H1 (cell line): ENCODE measurements around the gene PTPN1. TPM values are rescaled to one million over a fixed set of nuclear protein-coding genes. Genes with fewer than 3 reads are reported as not detected.

ENCODE experiments used
- CTCF ChIA-PET: fragments of 300-600 bp; sonication (Branson Sonifier 250); formaldehyde crosslinking; loops from one replicate; lab custom pipeline; 2021; ENCODE audit not compliant: partially characterized antibody; lab: Charles Lee
- POLR2A ChIA-PET: fragments of 300-600 bp; sonication (Branson Sonifier 250); formaldehyde crosslinking; loops from one replicate; lab custom pipeline; 2021; ENCODE audit warnings: inconsistent platforms; ENCODE audit not compliant: partially characterized antibody; lab: Charles Lee
- DNase-seq, 2 experiments: peaks; one replicate each; pipeline versions ENCODE4 v3.0.0 to v3.0.0-alpha.2; 2010 to 2022; ENCODE audit warnings: low spot score in 2 of 2, low read depth in 1 of 2, mixed read lengths in 1 of 2
- FAIRE-seq: peaks from 2 replicates; lab custom pipeline; 2011; peaks lifted over from hg19 to GRCh38; lab: Jason Lieb, UNC
- H2AFZ ChIP-seq: 2 replicates; pipeline ENCODE4 v1.8.1; 2012; ENCODE audit warnings: low read length, inconsistent platforms
- H2AK5ac ChIP-seq: 2 replicates; pipeline ENCODE4 v1.6.1; 2013; ENCODE audit warnings: low read depth, low read length
- H2BK120ac ChIP-seq: replicated peaks from 2 replicates; pipeline ENCODE3; 2013; ENCODE audit warnings: low read depth, low read length, inconsistent platforms
- H2BK12ac ChIP-seq: 2 replicates; pipeline ENCODE4 v1.6.1; 2013; ENCODE audit warnings: low read depth, low read length
- H2BK15ac ChIP-seq: 2 replicates; pipeline ENCODE4 v1.6.1; 2013; ENCODE audit warnings: low read length
- H2BK20ac ChIP-seq: 2 replicates; pipeline ENCODE4 v1.6.1; 2013; ENCODE audit warnings: low read length
- H2BK5ac ChIP-seq: 2 replicates; pipeline ENCODE4 v1.6.1; 2013; ENCODE audit warnings: low read depth, low read length
- H3K14ac ChIP-seq: 2 replicates; pipeline ENCODE4 v1.6.1; 2013; ENCODE audit warnings: inconsistent platforms; ENCODE audit not compliant: insufficient read length
- H3K18ac ChIP-seq: 2 replicates; pipeline ENCODE4 v1.6.1; 2013; ENCODE audit warnings: low read length; ENCODE audit errors: extremely low read depth
- H3K23ac ChIP-seq: 2 replicates; pipeline ENCODE4 v1.6.1; 2013; ENCODE audit warnings: inconsistent platforms; ENCODE audit not compliant: insufficient read length
- H3K23me2 ChIP-seq: 2 replicates; pipeline ENCODE4 v1.6.1; 2013; ENCODE audit warnings: low read depth, low read length
- H3K27ac ChIP-seq: 2 replicates; pipeline ENCODE4 v1.6.1; 2011; ENCODE audit warnings: low read depth, low read length, inconsistent platforms
- H3K27me3 ChIP-seq, 4 experiments: replicated peaks in 1 of 4; 1 replicate in 1 of 4; 2 replicates in 3 of 4; pipeline versions ENCODE4 v1.6.1 to v1.8.1; 2011 to 2013; ENCODE audit warnings: low read length in 3 of 4, mild to moderate bottlenecking in 3 of 4, inconsistent platforms in 2 of 4, mixed read lengths in 2 of 4, moderate library complexity in 1 of 4; ENCODE audit not compliant: control insufficient read depth in 3 of 4, insufficient read depth in 3 of 4; ENCODE audit errors: extremely low read depth in 1 of 4
- H3K36me3 ChIP-seq, 4 experiments: 2 replicates each; pipeline versions ENCODE4 v1.6.1 to v1.8.1; 2011 to 2013; ENCODE audit warnings: mild to moderate bottlenecking in 4 of 4, low read length in 3 of 4, moderate library complexity in 2 of 4, control low read depth in 1 of 4, inconsistent platforms in 1 of 4; ENCODE audit not compliant: insufficient read depth in 4 of 4, control insufficient read depth in 2 of 4
- H3K4ac ChIP-seq: replicated peaks from 2 replicates; pipeline ENCODE3; 2013; ENCODE audit warnings: low read length, low read depth, mixed read lengths, inconsistent platforms; ENCODE audit not compliant: insufficient read length
- H3K4me1 ChIP-seq, 4 experiments: replicated peaks in 1 of 4; 1 replicate in 1 of 4; 2 replicates in 3 of 4; pipeline versions ENCODE4 v1.6.1 to v1.8.1; 2011 to 2013; ENCODE audit warnings: low read length in 3 of 4, inconsistent platforms in 2 of 4, mixed read lengths in 1 of 4; ENCODE audit not compliant: insufficient read depth in 4 of 4, control insufficient read depth in 3 of 4
- H3K4me2 ChIP-seq, 2 experiments: 2 replicates each; pipeline versions ENCODE4 v1.6.1 to v1.8.1; 2011 to 2013; ENCODE audit warnings: low read depth in 2 of 2, low read length in 2 of 2, control low read depth in 1 of 2, inconsistent platforms in 1 of 2, mild to moderate bottlenecking in 1 of 2; ENCODE audit not compliant: insufficient read depth in 1 of 2
- H3K4me3 ChIP-seq, 4 experiments: fragments of 200-600, 300-600 bp in 1 of 4; sonication (generic), shearing (Covaris generic), sonication (Bioruptor Twin) in 1 of 4; 2 replicates each; pipeline versions ENCODE4 v1.5.1 to v1.8.1; 2011 to 2016; ENCODE audit warnings: low read length in 4 of 4, low read depth in 3 of 4, control low read depth in 2 of 4, inconsistent platforms in 2 of 4, mild to moderate bottlenecking in 2 of 4, mixed read lengths in 1 of 4, moderate library complexity in 1 of 4; ENCODE audit not compliant: insufficient read depth in 2 of 4; ENCODE audit errors: extremely low read depth in 1 of 4
- H3K56ac ChIP-seq: replicated peaks from 2 replicates; pipeline ENCODE3; 2013; ENCODE audit warnings: low read depth, mild to moderate bottlenecking, mixed read lengths, low read length, inconsistent platforms; ENCODE audit not compliant: insufficient read length
- H3K79me1 ChIP-seq: 2 replicates; pipeline ENCODE4 v1.6.1; 2013; ENCODE audit warnings: low read depth, low read length, control low read depth
- H3K79me2 ChIP-seq, 2 experiments: 2 replicates each; pipeline versions ENCODE4 v1.6.1 to v1.8.1; 2012 to 2013; ENCODE audit warnings: low read length in 2 of 2, mild to moderate bottlenecking in 2 of 2, inconsistent platforms in 1 of 2; ENCODE audit not compliant: insufficient read depth in 2 of 2, control insufficient read depth in 1 of 2
- H3K9ac ChIP-seq, 4 experiments: replicated peaks in 1 of 4; 1 replicate in 1 of 4; 2 replicates in 3 of 4; pipeline versions ENCODE4 v1.6.1 to v1.8.1; 2011 to 2013; ENCODE audit warnings: low read depth in 3 of 4, low read length in 3 of 4, control low read depth in 2 of 4, mild to moderate bottlenecking in 2 of 4, moderate library complexity in 2 of 4, inconsistent platforms in 1 of 4; ENCODE audit errors: extremely low read depth in 1 of 4
- H3K9me3 ChIP-seq, 2 experiments: 2 replicates each; pipeline versions ENCODE4 v1.6.1 to v1.8.1; 2012 to 2013; ENCODE audit warnings: mild to moderate bottlenecking in 2 of 2, moderate library complexity in 2 of 2, control low read depth in 1 of 2, inconsistent platforms in 1 of 2, low read depth in 1 of 2, low read length in 1 of 2, mixed read lengths in 1 of 2; ENCODE audit not compliant: insufficient read depth in 2 of 2
- H4K20me1 ChIP-seq, 2 experiments: replicated peaks in 1 of 2; 2 replicates each; pipeline versions ENCODE3 to v1.8.1; 2011 to 2013; ENCODE audit warnings: inconsistent platforms in 2 of 2, low read length in 2 of 2, mild to moderate bottlenecking in 1 of 2; ENCODE audit not compliant: insufficient read depth in 2 of 2, control insufficient read depth in 1 of 2
- H4K5ac ChIP-seq: 2 replicates; pipeline ENCODE4 v1.6.1; 2013; ENCODE audit warnings: low read length, low read depth, mixed read lengths, inconsistent platforms; ENCODE audit not compliant: insufficient read length
- H4K8ac ChIP-seq: 2 replicates; pipeline ENCODE4 v1.8.0; 2013; ENCODE audit warnings: mild to moderate bottlenecking, moderate library complexity, low read length, inconsistent platforms; ENCODE audit not compliant: insufficient read depth; ENCODE audit errors: extremely low read depth
- H4K91ac ChIP-seq: replicated peaks from 2 replicates; pipeline ENCODE3; 2013; ENCODE audit warnings: low read length, mixed read lengths, inconsistent platforms; ENCODE audit not compliant: insufficient read length
- BRCA1 ChIP-seq: IDR thresholded peaks from 2 replicates; pipeline ENCODE4 v1.6.1; 2012; ENCODE audit warnings: low read depth, low read length, improper control_type of control experiment
- CBX5 ChIP-seq: fragments of 300-800, 300-1000 bp; sonication (generic); IDR thresholded peaks from 2 replicates; pipeline ENCODE4 v1.7.1; 2016; ENCODE audit warnings: antibody characterized with exemption, low read length, low read depth
- CTCF ChIP-seq, 3 experiments: IDR thresholded peaks; 1 replicate in 2 of 3; 2 replicates in 1 of 3; pipeline versions ENCODE4 v1.5.1 to v1.6.1; 2011; ENCODE audit warnings: low read length in 3 of 3, mild to moderate bottlenecking in 3 of 3, inconsistent platforms in 2 of 3, low read depth in 1 of 3, moderate library complexity in 1 of 3; ENCODE audit not compliant: insufficient read depth in 1 of 3; ENCODE audit errors: control extremely low read depth in 1 of 3
- SAP30 ChIP-seq: fragments of 300-600 bp; sonication (generic); IDR thresholded peaks from 2 replicates; pipeline ENCODE4 v1.7.1; 2012; ENCODE audit warnings: low read length, moderate library complexity, mild to moderate bottlenecking, inconsistent platforms; ENCODE audit not compliant: insufficient read depth, insufficient replicate concordance
- SIN3A ChIP-seq, 2 experiments: IDR thresholded peaks in 1 of 2; conservative IDR thresholded peaks in 1 of 2; 2 replicates each; pipeline ENCODE4 v1.6.1; 2011 to 2012; ENCODE audit warnings: low read length in 2 of 2, improper control_type of control experiment in 1 of 2, low read depth in 1 of 2, mild to moderate bottlenecking in 1 of 2
- SIRT6 ChIP-seq: IDR thresholded peaks from one replicate; pipeline ENCODE4 v1.7.1; 2012; ENCODE audit warnings: low read length, inconsistent platforms
- USF2 ChIP-seq: IDR thresholded peaks from 2 replicates; pipeline ENCODE4 v1.6.1; 2011; ENCODE audit warnings: low read length, improper control_type of control experiment
- WGBS, 2 experiments: shearing (Covaris generic) in 1 of 2; methylation state at CpG; one replicate each; pipeline versions ENCODE4 v1.1.6 to v1.1.7; 2013 to 2015; ENCODE audit warnings: low lambda C conversion rate in 2 of 2, mixed read lengths in 2 of 2, inconsistent platforms in 1 of 2, low coverage in 1 of 2, missing lambda C conversion rate in 1 of 2; ENCODE audit not compliant: insufficient replicate concordance in 2 of 2, insufficient coverage in 1 of 2, insufficient read length in 1 of 2; ENCODE audit errors: extremely low coverage in 1 of 2, missing lambda C conversion rate in 1 of 2; 5-methylcytosine and 5-hydroxymethylcytosine counted together
- polyA plus RNA-seq, 7 experiments: library from polyadenylated mRNA; depleted of rRNA in 3 of 7; stranded (reverse) in 5 of 7; unstranded in 2 of 7; fragments of >200 nt in 5 of 7; fragments of 200-250 nt in 2 of 7; gene quantifications; 1 replicate in 5 of 7; 2 replicates in 1 of 7; 4 replicates in 1 of 7; pipeline versions ENCODE4 v1.2.1 to v1.2.3, GENCODE V29; 2011 to 2013; ENCODE audit warnings: missing spikeins in 2 of 7, mixed read lengths in 2 of 7
- total RNA-seq: library from RNA; stranded (reverse); fragmentation: NEBNext Ultra II Directional; extraction: Animal tissue kit (Norgen Biotek cat#: 25700); gene quantifications from 2 replicates; pipeline ENCODE4 v1.2.1, GENCODE V29; 2021

The PTPN1 gene
- total and polyA plus RNA-seq, 2 of the 8 experiments (the other 6 are each of a cell fraction or from before 2014, with no cell fraction given) = 18.6 to 32.1 TPM

DNA sequence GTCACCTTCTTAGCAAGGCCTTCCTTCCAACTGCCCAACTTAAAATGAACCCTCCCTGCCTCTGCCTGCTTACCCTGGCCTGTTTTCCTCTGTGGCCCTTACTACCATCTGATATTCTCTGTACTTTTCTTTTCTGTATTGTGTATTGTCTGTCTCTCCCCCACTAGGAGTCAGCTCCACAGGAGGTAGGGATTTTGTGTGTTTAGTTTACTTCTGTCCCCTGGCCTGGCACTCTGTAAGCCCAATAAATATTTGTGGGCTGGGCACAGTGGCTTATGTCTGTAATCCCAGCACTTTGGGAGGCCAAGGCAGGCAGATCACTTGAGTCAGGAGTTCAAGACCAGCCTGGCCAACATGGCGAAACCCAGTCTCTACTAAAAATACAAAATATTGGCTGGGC is 108.4 kb downstream of the PTPN1 start:
- H2BK5ac ChIP-seq = no peak overlapping the region
- WGBS, 2 experiments = 88% methylated on average over 1 of the region's 1 CpG; no CpG with 5 or more reads in 1 of the 2 experiments
- no peak overlapping the region for H3K56ac ChIP-seq
- H3K4me1 ChIP-seq = no peaks in the 10 kb centered on the region
- TF ChIP-seq USF2 (no peak), SIN3A (conservative IDR thresholded peaks at IDR 0.05 in 1 of 2, IDR thresholded peaks at IDR 0.05 in 1 of 2; ENCODE audit: low read depth in 1 of 2, low read length in 2 of 2) (no peak), CBX5 (no peak), SIRT6 (no peak), BRCA1 (no peak), SAP30 (no peak), CTCF (IDR thresholded peaks at IDR 0.05; ENCODE audit: control extremely low read depth in 1 of 3, insufficient read depth in 1 of 3, low read depth in 1 of 3, low read length in 3 of 3) (no peak)
- ChIA-PET CTCF (interaction anchor here (0.6 to 1.4 kb wide), 5 partner anchors 10 to 169 kb away, joined by 3 to 4 read pairs (median 4); no protein-coding TSS in a partner anchor), POLR2A (no interaction called here)
- DNase-seq = no peak
- no peak overlapping the region for H2AFZ ChIP-seq
- no peaks in the 10 kb centered on the region for H3K27me3 ChIP-seq
- H3K79me2 ChIP-seq = no peaks in the 10 kb centered on the region
- H2BK120ac ChIP-seq = no peak overlapping the region
- no peak overlapping the region for H3K18ac ChIP-seq
- no peak overlapping the region for H4K91ac ChIP-seq
- no peak overlapping the region for H3K23ac ChIP-seq
- no peak overlapping the region for H3K14ac ChIP-seq
- no peak overlapping the region for H4K8ac ChIP-seq
- H2BK12ac ChIP-seq = no peak overlapping the region
- H3K79me1 ChIP-seq = no peaks in the 10 kb centered on the region
- peaks cover 5 to 6% of the 10 kb centered on the region in 2 experiments; a peak in 2 of 4 replicates for H3K9me3 ChIP-seq
- no peaks in the 10 kb centered on the region for H3K23me2 ChIP-seq
- H2AK5ac ChIP-seq = no peak overlapping the region
- H2BK15ac ChIP-seq = no peak overlapping the region
- H3K27ac ChIP-seq = no peak overlapping the region
- H3K4ac ChIP-seq = no peak overlapping the region
- no peak for FAIRE-seq
- no peak overlapping the region for H3K9ac ChIP-seq
- H2BK20ac ChIP-seq = no peak overlapping the region
- no peak overlapping the region for H4K5ac ChIP-seq
- H4K20me1 ChIP-seq = peaks cover 1 to 2% of the 10 kb centered on the region in 2 experiments
- no peaks in the 10 kb centered on the region for H3K36me3 ChIP-seq
- no peak overlapping the region for H3K4me2 ChIP-seq
- no peak overlapping the region for H3K4me3 ChIP-seq
